SIG-M5 treated with dmso at 0.1 percent for 504 hours (cell line): ENCODE results near the gene BANF2.
"Not testable (repeated sequence)": the region's sequence is repeated elsewhere in the genome, so short reads cannot be mapped to it uniquely, and the experiment has no call there.

Experiments used
- DNase-seq: peaks from one replicate; lab custom pipeline; 2025; ENCODE audit not compliant: unreplicated experiment; lab: John Stamatoyannopoulos, UW

Gene BANF2

DNA sequence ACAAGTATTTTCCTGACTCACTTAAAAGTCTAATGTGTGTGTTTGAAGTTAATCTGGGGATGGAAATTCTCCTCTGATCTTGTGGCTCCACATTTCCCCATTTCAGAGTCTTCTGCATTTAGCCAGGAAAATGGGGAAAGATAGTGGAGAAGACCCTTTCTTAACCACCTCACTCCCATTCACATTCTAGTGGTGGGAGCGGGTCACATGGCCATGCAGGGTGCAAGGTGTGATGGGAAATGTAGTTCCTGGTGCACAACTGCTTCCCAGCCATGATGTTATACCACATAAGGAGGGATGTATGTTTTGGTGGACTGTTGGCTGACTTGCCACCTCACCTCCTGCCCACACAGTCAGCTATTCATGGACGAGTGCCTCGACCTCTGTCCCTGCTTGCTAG lies 61.8 kb downstream of the BANF2 start:
- DNase-seq: no peak

- no peak for DNase-seq
Observed at GRCh38 chr20:17762243-17762872, 62.6 kb downstream of the BANF2 start.

DNA sequence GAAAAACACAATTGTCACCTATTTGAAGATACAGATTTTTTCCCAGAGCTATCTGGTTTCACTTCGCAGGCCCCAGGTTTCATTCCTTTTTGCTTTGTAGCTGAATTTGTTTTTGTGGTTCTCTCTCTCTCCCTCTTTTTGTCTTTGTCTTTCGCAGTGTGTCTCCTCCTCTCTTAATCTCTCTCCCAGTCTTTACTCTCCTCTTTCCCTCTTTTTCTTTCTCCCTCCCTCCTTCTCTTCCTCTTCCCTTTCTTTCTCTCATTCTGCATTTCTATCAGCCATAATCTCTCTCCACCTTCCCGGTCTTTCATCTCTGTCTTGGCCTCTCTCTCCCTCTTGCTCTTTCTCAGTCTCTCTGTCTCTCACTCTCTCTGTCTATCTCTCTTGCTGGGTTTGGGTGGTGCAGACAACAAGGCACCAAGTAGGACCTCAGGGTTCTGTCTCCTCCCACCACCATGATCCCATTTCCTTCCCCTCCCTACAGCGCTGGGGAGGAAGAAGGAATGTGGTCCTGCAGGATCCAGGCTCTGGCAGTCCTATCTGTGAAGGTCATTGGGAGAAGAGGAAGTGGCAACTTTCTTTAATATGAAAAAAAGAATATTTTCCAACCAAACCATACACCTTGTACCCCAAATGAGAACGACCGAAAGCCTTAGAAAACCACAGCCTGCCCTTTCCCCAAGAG lies 63.2 kb downstream of the BANF2 start:
- DNase-seq: no peak

DNA sequence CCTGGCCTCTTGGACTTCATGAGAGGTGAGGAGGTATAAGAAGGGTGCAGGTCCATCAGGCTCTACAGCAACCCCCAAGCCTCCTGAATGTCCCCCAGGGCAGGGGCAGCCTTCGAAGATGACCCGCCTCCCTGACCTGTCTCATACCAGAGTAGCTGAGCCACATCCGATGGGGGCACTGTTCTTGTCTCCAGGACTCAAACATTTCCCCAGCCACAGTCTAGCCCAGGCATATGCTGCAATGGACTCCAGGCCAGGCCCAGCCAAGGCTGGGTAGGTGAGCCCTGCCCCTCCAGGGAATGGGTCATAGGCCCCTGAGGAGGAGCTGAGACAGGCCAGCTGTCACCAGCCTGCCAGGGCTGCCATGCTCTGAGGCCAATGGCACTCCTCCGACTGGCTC lies 65.3 kb downstream of the BANF2 start:
- no peak for DNase-seq

DNA sequence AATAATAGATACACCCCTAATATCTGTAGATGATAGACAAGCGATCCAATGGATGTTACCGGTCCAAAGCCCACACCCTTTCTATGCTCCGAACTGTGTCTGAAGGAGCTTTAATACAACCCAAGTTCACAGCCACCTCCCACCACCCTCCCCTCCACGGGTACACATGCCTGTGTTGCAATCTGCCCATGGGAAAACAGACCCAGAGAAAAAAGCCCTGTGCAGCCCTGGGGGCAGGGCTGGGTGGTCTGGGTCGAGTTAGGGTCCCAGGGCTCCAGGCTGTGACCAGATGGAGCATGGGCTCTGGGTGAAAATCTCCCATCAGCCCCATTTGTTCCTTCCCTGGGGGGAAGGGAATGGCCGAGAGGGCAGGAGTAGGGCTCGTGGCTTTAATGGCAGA lies 65.8 kb downstream of the BANF2 start:
- DNase-seq: no peak

GRCh38 chr20:17766226-17766625 lies 66.5 kb downstream of the BANF2 start:
- no peak for DNase-seq

- DNase-seq: no peak
Observed at GRCh38 chr20:17767624-17768023, 67.9 kb downstream of the BANF2 start.

GRCh38 chr20:17768271-17768670 lies 68.5 kb downstream of the BANF2 start:
- no peak for DNase-seq

DNA sequence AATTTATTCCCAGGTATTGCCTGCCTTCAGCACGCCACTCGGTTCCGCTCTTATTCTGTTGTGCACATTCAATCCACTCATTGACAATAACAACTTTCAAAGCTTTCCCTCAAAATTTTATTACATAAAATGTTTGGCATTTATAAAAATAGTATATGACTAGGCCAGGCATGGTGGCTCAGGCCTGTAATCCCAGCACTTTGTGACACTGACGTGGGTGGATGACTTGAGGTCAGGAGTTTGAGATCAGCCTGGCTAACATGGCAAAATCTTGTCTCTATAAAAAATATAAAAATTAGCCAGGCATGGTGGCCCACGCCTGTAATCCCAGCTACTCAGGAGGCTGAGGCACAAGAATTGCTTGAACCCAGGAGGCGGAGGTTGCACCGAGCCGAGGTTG lies 70.0 kb downstream of the BANF2 start:
- not testable (repeated sequence) for DNase-seq

GRCh38 chr20:17771206-17772004 lies 71.6 kb downstream of the BANF2 start:
- no peak for DNase-seq

DNA sequence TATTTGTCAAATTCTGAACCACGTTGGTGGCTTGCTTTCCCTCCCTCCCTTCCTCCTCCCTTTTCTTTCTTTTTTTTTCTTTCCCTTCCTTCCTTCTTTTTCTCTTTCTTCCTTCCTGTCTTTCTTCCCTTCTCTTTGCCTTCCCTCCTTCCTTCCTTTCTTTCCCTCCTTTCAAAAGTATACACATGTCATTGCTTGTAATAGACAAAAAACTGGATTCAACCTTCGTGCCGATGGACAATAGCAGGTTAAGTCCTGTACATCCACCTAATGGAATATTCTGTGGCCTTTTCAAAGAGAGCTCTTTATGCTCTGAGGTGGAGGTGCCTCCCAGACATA lies 72.2 kb downstream of the BANF2 start:
- no peak for DNase-seq

DNA sequence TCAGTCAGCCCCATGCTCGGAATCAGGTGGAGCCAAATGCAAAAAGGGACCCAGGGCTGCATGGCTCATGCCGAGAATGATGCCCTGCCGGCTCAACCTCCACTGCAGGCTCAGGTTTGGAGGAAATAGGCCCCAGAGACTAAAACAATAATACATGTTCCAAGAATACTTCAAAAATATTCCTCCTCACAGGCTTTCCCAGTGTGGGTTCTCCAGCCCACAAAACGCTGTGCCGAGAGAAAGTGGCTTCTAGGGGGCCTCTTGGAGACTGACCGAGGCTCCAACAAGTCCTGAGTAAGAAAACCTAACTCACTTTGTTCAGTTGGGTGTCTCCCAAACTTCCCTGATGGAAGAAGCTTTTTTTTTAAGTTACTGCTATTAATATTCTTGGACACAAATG lies 73.9 kb downstream of the BANF2 start:
- no peak for DNase-seq

GRCh38 chr20:17775600-17775999 lies 75.8 kb downstream of the BANF2 start:
- DNase-seq: no peak

- DNase-seq: no peak
Observed at GRCh38 chr20:17776551-17776950, 76.8 kb downstream of the BANF2 start.

DNA sequence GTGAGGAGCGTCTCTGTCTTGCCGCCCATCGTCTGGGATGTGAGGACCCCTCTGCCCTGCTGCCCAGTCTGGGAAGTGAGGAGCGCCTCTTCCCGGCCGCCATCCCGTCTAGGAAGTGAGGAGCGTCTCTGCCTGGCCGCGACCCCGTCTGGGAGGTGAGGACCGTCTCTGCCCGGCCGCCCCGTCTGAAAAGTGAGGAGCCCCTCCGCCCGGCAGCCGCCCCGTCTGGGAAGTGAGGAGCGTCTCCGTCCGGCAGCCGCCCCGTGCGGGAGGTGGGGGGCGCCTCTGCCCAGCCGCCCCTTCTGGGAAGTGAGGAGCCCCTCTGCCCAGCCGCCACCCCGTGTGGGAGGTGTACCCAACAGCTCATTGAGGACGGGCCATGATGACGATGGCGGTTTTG lies 79.2 kb downstream of the BANF2 start:
- not testable (repeated sequence) for DNase-seq

DNA sequence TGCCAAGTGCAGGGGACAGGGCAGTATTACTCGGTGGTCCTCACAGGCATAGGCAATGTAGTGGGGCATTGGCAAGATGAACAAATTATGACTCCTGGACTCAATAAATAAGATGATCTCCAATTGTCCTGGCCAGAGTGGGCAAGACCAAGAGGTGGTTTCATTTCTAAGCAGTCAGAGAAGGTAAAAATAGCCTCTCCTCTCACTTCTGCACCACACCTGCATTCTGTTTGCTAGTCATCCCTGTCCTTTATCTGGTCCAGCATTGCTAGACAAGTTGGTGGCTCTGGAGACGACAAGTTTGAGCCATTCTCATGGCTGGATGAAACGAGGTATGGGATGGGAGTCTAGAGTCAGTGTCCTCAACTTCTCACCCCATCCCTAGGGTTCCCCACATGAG lies 83.0 kb downstream of the BANF2 start:
- no peak for DNase-seq

DNA sequence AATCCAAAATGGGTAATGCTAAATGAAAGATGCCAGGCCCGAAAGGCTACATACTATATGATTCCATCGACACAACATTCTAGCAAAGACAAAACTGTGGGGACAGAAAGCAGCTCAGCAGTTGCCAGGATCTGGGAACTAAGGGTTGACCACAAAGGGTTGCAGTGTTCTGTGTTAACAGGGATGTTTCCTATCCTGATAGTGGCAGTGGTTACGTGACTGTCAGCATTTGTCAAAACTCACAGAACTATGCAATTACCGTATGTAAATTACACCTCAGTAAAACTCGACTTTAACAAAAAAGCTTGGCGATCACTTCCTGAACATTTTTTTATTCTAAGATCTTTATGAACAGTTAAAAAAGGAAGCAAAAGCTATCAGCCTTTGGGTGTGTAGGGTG lies 83.9 kb downstream of the BANF2 start:
- no peak for DNase-seq

- DNase-seq: no peak
Observed at GRCh38 chr20:17785007-17785406, 85.2 kb downstream of the BANF2 start.
